HEK293 (cell line): ENCODE measurements around the gene CTIF.

Experiments
- GLI4 ChIP-seq: fragments of 450-650 bp; formaldehyde crosslinking; IDR thresholded peaks from 2 replicates; pipeline ENCODE4 v1.5.1; 2016; ENCODE audit warnings: missing biosample characterization, missing genetic modification characterization
- GLIS1 ChIP-seq: fragments of 450-650 bp; formaldehyde crosslinking; IDR thresholded peaks from 2 replicates; pipeline ENCODE4 v1.5.1; 2016; ENCODE audit warnings: missing biosample characterization, missing genetic modification characterization
- GLIS2 ChIP-seq: fragments of 450-650 bp; formaldehyde crosslinking; IDR thresholded peaks from 2 replicates; pipeline ENCODE4 v1.5.1; 2016; ENCODE audit warnings: missing biosample characterization, missing genetic modification characterization
- SP2 ChIP-seq: fragments of 450-650 bp; formaldehyde crosslinking; IDR thresholded peaks from 2 replicates; pipeline ENCODE4 v1.5.1; 2016; ENCODE audit warnings: missing biosample characterization, missing genetic modification characterization
- ZBTB1 ChIP-seq: fragments of 450-650 bp; formaldehyde crosslinking; IDR thresholded peaks from 2 replicates; pipeline ENCODE4 v1.5.1; 2016; ENCODE audit warnings: missing biosample characterization, missing genetic modification characterization
- ZBTB20 ChIP-seq: fragments of 450-650 bp; formaldehyde crosslinking; IDR thresholded peaks from 2 replicates; pipeline ENCODE4 v1.5.1; 2016; ENCODE audit warnings: missing biosample characterization, missing genetic modification characterization
- ZNF2 ChIP-seq: fragments of 450-650 bp; formaldehyde crosslinking; IDR thresholded peaks from 2 replicates; pipeline ENCODE4 v1.5.1; 2016; ENCODE audit warnings: missing biosample characterization, missing genetic modification characterization
- ZNF266 ChIP-seq: fragments of 450-650 bp; formaldehyde crosslinking; IDR thresholded peaks from 2 replicates; pipeline ENCODE4 v1.5.1; 2016; ENCODE audit warnings: missing biosample characterization, missing genetic modification characterization, low read depth
- ZNF292 ChIP-seq: fragments of 450-650 bp; formaldehyde crosslinking; IDR thresholded peaks from 2 replicates; pipeline ENCODE4 v1.5.1; 2016; ENCODE audit warnings: low read depth, missing biosample characterization, missing genetic modification characterization, borderline replicate concordance
- ZNF324 ChIP-seq: fragments of 450-650 bp; formaldehyde crosslinking; IDR thresholded peaks from 2 replicates; pipeline ENCODE4 v1.5.1; 2016; ENCODE audit warnings: missing biosample characterization, missing genetic modification characterization
- ZNF391 ChIP-seq: fragments of 450-650 bp; formaldehyde crosslinking; IDR thresholded peaks from 2 replicates; pipeline ENCODE4 v1.5.1; 2016; ENCODE audit warnings: low read depth, missing biosample characterization, missing genetic modification characterization, borderline replicate concordance
- ZNF394 ChIP-seq: fragments of 450-650 bp; formaldehyde crosslinking; IDR thresholded peaks from 2 replicates; pipeline ENCODE4 v1.5.1; 2016; ENCODE audit warnings: missing biosample characterization, missing genetic modification characterization, mild to moderate bottlenecking, moderate library complexity, borderline replicate concordance
- ZNF426 ChIP-seq: fragments of 450-650 bp; formaldehyde crosslinking; IDR thresholded peaks from 2 replicates; pipeline ENCODE4 v1.5.1; 2017; ENCODE audit warnings: missing biosample characterization, missing genetic modification characterization, mild to moderate bottlenecking, inconsistent platforms, moderate library complexity
- ZNF585B ChIP-seq: fragments of 450-650 bp; formaldehyde crosslinking; IDR thresholded peaks from 2 replicates; pipeline ENCODE4 v1.5.1; 2016; ENCODE audit warnings: missing biosample characterization, missing genetic modification characterization
- ZNF626 ChIP-seq: fragments of 450-650 bp; sonication (Bioruptor Pico); formaldehyde crosslinking; IDR thresholded peaks from 2 replicates; pipeline ENCODE4 v1.5.1; 2018; ENCODE audit warnings: missing biosample characterization, missing genetic modification characterization, inconsistent platforms
- ZNF664 ChIP-seq: fragments of 450-650 bp; formaldehyde crosslinking; IDR thresholded peaks from 2 replicates; pipeline ENCODE4 v1.5.1; 2016; ENCODE audit warnings: missing biosample characterization, missing genetic modification characterization
- ZNF670 ChIP-seq: fragments of 450-650 bp; formaldehyde crosslinking; IDR thresholded peaks from 2 replicates; pipeline ENCODE4 v1.5.1; 2016; ENCODE audit warnings: missing biosample characterization, missing genetic modification characterization, low read depth
- ZNF830 ChIP-seq: fragments of 450-650 bp; IDR thresholded peaks from 2 replicates; pipeline ENCODE4 v1.5.0; 2018; ENCODE audit warnings: missing biosample characterization, missing genetic modification characterization, low read depth, mild to moderate bottlenecking, moderate library complexity
- TF ChIP-seq, protein P1 (sequence below): fragments of 450-650 bp; formaldehyde crosslinking; conservative IDR thresholded peaks from 2 replicates; pipeline ENCODE4 v1.5.1; 2016; ENCODE audit warnings: low read depth, missing biosample characterization, missing genetic modification characterization
- TF ChIP-seq, protein P2 (sequence below): fragments of 450-650 bp; formaldehyde crosslinking; IDR thresholded peaks from 2 replicates; pipeline ENCODE4 v1.5.1; 2016; ENCODE audit warnings: missing biosample characterization, missing genetic modification characterization
- TF ChIP-seq, protein P3 (sequence below): fragments of 450-650 bp; formaldehyde crosslinking; IDR thresholded peaks from 2 replicates; pipeline ENCODE4 v1.5.1; 2016; ENCODE audit warnings: missing biosample characterization, missing genetic modification characterization
- TF ChIP-seq, protein P4 (sequence below): fragments of 450-650 bp; formaldehyde crosslinking; IDR thresholded peaks from 2 replicates; pipeline ENCODE4 v1.5.1; 2016; ENCODE audit warnings: missing biosample characterization, missing genetic modification characterization
- TF ChIP-seq, protein P5 (sequence below): fragments of 450-650 bp; formaldehyde crosslinking; IDR thresholded peaks from 2 replicates; pipeline ENCODE4 v1.5.1; 2016; ENCODE audit warnings: missing biosample characterization, missing genetic modification characterization
- TF ChIP-seq, protein P6 (sequence below): fragments of 450-650 bp; IDR thresholded peaks from 2 replicates; pipeline ENCODE4 v1.5.1; 2018; ENCODE audit warnings: missing biosample characterization, mild to moderate bottlenecking, missing genetic modification characterization

The CTIF gene

DNA sequence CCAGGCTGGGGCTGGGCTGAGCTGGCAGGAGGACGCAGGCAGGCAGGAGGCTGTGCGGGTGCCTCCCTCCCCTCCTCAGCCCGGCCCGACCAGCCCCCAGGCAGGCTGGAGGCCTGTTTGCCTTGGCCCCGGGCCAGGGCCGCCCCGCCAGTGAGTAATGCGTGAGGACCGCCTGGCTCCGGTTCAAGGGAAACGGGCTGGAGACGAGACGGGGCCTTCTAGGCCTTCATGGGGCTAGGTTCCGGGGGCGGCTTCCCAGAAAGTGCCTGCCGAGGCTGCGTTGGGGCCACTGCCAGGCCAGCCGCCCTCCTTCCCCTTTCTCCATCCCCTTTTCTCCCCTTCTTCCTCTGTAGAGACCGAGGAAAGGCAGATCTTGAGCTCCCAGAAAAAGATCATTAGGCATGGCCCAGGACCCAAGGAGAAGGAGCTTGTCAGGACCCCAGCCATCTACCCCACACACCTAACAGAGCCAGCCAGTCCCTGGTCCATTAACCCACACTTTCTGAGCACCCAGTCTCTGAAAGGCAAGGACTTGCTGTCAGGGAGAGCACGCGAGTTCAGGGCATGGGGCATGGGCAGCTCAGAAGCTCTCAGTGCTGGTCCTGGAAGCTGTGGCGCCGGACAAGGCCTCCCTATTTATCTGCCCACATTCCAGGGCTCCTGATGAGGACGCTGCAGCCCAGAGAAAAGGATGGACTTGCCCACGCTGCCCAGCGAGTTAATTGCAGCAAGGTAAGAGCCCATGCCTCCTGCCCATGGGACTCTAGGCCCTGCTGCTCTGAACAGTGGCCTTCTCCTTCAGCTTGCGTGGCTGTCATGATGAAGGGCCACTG, 363.4 kb downstream of the CTIF start (continued):
- TF ChIP-seq ZBTB20 (peak; percentile 40; the same call in 1 of the 2 replicates), GLIS1 (tag by site-specific recombination) (peak; percentile 95), ZNF664 (tag by site-specific recombination) (no peak), GLI4 (no peak), GLIS2 (tag by site-specific recombination) (peak; percentile 98), SP2 (tag by site-specific recombination) (peak; percentile 72), ZNF292 (tag by site-specific recombination) (no peak), ZNF266 (tag by site-specific recombination) (no peak), ZNF394 (peak; percentile 65; the same call in 1 of the 2 replicates), ZNF626 (tag by site-specific recombination) (no peak), ZNF2 (tag by site-specific recombination) (0 out of 2 replicates have a peak, but pooled peaks have one; percentile 43), ZNF830 (tag by site-specific recombination) (no peak), ZNF391 (tag by site-specific recombination) (no peak), ZNF324 (tag by site-specific recombination) (peak; percentile 85), ZNF670 (tag by site-specific recombination) (no peak), ZNF426 (tag by site-specific recombination) (no peak), ZBTB1 (peak; percentile 64; the same call in 1 of the 2 replicates), ZNF585B (tag by site-specific recombination) (no peak; the same call in 1 of the 2 replicates)
- TF ChIP-seq, protein P1, sequence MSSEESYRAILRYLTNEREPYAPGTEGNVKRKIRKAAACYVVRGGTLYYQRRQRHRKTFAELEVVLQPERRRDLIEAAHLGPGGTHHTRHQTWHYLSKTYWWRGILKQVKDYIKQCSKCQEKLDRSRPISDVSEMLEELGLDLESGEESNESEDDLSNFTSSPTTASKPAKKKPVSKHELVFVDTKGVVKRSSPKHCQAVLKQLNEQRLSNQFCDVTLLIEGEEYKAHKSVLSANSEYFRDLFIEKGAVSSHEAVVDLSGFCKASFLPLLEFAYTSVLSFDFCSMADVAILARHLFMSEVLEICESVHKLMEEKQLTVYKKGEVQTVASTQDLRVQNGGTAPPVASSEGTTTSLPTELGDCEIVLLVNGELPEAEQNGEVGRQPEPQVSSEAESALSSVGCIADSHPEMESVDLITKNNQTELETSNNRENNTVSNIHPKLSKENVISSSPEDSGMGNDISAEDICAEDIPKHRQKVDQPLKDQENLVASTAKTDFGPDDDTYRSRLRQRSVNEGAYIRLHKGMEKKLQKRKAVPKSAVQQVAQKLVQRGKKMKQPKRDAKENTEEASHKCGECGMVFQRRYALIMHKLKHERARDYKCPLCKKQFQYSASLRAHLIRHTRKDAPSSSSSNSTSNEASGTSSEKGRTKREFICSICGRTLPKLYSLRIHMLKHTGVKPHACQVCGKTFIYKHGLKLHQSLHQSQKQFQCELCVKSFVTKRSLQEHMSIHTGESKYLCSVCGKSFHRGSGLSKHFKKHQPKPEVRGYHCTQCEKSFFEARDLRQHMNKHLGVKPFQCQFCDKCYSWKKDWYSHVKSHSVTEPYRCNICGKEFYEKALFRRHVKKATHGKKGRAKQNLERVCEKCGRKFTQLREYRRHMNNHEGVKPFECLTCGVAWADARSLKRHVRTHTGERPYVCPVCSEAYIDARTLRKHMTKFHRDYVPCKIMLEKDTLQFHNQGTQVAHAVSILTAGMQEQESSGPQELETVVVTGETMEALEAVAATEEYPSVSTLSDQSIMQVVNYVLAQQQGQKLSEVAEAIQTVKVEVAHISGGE (tag by site-specific recombination), result peak; percentile 30; the same call in 1 of the 2 replicates
- TF ChIP-seq, protein P2, sequence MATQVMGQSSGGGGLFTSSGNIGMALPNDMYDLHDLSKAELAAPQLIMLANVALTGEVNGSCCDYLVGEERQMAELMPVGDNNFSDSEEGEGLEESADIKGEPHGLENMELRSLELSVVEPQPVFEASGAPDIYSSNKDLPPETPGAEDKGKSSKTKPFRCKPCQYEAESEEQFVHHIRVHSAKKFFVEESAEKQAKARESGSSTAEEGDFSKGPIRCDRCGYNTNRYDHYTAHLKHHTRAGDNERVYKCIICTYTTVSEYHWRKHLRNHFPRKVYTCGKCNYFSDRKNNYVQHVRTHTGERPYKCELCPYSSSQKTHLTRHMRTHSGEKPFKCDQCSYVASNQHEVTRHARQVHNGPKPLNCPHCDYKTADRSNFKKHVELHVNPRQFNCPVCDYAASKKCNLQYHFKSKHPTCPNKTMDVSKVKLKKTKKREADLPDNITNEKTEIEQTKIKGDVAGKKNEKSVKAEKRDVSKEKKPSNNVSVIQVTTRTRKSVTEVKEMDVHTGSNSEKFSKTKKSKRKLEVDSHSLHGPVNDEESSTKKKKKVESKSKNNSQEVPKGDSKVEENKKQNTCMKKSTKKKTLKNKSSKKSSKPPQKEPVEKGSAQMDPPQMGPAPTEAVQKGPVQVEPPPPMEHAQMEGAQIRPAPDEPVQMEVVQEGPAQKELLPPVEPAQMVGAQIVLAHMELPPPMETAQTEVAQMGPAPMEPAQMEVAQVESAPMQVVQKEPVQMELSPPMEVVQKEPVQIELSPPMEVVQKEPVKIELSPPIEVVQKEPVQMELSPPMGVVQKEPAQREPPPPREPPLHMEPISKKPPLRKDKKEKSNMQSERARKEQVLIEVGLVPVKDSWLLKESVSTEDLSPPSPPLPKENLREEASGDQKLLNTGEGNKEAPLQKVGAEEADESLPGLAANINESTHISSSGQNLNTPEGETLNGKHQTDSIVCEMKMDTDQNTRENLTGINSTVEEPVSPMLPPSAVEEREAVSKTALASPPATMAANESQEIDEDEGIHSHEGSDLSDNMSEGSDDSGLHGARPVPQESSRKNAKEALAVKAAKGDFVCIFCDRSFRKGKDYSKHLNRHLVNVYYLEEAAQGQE (tag by site-specific recombination), result no peak
- TF ChIP-seq, protein P3, sequence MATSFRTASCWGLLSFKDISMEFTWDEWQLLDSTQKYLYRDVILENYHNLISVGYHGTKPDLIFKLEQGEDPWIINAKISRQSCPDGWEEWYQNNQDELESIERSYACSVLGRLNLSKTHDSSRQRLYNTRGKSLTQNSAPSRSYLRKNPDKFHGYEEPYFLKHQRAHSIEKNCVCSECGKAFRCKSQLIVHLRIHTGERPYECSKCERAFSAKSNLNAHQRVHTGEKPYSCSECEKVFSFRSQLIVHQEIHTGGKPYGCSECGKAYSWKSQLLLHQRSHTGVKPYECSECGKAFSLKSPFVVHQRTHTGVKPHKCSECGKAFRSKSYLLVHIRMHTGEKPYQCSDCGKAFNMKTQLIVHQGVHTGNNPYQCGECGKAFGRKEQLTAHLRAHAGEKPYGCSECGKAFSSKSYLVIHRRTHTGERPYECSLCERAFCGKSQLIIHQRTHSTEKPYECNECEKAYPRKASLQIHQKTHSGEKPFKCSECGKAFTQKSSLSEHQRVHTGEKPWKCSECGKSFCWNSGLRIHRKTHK (tag by site-specific recombination), result no peak
- TF ChIP-seq, protein P4, sequence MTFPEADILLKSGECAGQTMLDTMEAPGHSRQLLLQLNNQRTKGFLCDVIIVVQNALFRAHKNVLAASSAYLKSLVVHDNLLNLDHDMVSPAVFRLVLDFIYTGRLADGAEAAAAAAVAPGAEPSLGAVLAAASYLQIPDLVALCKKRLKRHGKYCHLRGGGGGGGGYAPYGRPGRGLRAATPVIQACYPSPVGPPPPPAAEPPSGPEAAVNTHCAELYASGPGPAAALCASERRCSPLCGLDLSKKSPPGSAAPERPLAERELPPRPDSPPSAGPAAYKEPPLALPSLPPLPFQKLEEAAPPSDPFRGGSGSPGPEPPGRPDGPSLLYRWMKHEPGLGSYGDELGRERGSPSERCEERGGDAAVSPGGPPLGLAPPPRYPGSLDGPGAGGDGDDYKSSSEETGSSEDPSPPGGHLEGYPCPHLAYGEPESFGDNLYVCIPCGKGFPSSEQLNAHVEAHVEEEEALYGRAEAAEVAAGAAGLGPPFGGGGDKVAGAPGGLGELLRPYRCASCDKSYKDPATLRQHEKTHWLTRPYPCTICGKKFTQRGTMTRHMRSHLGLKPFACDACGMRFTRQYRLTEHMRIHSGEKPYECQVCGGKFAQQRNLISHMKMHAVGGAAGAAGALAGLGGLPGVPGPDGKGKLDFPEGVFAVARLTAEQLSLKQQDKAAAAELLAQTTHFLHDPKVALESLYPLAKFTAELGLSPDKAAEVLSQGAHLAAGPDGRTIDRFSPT, result peak; percentile 97
- TF ChIP-seq, protein P5, sequence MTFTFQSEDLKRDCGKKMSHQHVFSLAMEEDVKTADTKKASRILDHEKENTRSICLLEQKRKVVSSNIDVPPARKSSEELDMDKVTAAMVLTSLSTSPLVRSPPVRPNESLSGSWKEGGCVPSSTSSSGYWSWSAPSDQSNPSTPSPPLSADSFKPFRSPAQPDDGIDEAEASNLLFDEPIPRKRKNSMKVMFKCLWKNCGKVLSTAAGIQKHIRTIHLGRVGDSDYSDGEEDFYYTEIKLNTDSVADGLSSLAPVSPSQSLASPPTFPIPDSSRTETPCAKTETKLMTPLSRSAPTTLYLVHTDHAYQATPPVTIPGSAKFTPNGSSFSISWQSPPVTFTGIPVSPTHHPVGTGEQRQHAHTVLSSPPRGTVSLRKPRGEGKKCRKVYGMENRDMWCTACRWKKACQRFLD (tag by site-specific recombination), result no peak
- TF ChIP-seq, protein P6, sequence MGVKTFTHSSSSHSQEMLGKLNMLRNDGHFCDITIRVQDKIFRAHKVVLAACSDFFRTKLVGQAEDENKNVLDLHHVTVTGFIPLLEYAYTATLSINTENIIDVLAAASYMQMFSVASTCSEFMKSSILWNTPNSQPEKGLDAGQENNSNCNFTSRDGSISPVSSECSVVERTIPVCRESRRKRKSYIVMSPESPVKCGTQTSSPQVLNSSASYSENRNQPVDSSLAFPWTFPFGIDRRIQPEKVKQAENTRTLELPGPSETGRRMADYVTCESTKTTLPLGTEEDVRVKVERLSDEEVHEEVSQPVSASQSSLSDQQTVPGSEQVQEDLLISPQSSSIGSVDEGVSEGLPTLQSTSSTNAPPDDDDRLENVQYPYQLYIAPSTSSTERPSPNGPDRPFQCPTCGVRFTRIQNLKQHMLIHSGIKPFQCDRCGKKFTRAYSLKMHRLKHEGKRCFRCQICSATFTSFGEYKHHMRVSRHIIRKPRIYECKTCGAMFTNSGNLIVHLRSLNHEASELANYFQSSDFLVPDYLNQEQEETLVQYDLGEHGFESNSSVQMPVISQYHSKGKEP (tag by site-specific recombination), result peak; percentile 82
